ENCODE measurements around the gene PFKFB3.
A peak's percentile ranks its signal among the peaks of the same experiment; 100 is the strongest.
"Not testable (repeated sequence)": the region's sequence is repeated elsewhere in the genome, so short reads cannot be mapped to it uniquely, and the experiment has no call there.

The PFKFB3 gene

DNA sequence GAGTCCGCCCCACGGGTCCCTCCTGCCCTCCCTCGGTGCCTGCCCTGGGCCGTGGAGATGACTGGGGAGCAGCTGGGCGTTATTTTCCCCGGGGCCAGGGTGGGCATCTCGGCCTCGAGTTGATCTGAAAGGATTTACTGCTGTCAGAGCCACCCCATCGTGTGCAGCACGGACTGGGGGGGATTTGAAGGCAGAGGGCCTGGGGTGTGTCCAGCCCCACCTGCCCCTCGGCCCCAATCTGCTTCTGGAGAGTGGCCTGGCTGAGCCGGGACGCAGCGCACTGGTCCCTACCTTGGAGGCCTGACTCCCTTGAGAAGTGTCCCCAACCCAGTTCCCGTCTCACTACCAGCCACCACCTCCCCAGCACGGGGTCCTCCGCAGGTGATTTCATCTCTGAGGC, 24.2 kb upstream of the PFKFB3 start:
- DNase-seq (ENCODE audit: low read depth in 2 of 2): no peak

- DNase-seq (ENCODE audit: low read depth in 2 of 2): no peak
These were observed 23.7 kb upstream of the PFKFB3 start for GRCh38 chr10:6179078-6179477.

DNA sequence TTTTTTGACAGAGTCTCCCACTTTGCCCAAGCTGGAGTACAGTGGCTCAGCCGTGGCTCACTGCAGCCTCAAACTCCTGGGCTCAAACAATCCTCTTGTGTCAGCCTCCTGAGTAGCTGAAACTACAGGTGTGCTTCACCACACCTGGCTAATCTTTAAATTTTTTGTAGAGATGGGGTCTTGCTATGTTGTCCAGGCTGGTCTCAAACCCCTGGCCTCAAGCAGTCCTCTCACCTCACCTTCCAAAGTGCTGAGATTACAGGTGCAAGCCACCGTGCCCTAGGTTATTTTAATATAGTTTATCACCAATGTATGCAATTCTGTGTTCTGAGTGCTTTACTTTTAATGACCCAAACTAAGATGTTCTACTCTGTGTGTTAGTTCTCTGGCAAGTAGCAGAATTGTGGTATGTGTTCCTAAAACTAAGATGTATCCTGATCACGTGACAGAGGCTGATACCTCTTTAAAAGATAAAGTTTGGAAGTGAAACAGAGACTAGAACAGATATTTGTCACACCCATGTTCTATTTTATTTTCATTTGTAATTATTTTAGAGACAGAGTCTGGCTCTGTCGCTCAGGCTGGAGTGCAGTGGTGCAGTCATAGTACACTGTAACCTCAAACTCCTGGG, 22.1 kb upstream of the PFKFB3 start:
- no peak for DNase-seq (ENCODE audit: low read depth in 2 of 2)

GRCh38 chr10:6181249-6181648, 21.5 kb upstream of the PFKFB3 start:
- no peak for DNase-seq (ENCODE audit: low read depth in 2 of 2)

- DNase-seq (ENCODE audit: low read depth in 2 of 2): no peak
These were observed 20.2 kb upstream of the PFKFB3 start for GRCh38 chr10:6182454-6183098.

- DNase-seq (ENCODE audit: low read depth in 2 of 2): no peak
These were observed 17.6 kb upstream of the PFKFB3 start for GRCh38 chr10:6185039-6185716.

- DNase-seq (ENCODE audit: low read depth in 2 of 2): no peak
These were observed 15.9 kb upstream of the PFKFB3 start for GRCh38 chr10:6186894-6187256.

DNA sequence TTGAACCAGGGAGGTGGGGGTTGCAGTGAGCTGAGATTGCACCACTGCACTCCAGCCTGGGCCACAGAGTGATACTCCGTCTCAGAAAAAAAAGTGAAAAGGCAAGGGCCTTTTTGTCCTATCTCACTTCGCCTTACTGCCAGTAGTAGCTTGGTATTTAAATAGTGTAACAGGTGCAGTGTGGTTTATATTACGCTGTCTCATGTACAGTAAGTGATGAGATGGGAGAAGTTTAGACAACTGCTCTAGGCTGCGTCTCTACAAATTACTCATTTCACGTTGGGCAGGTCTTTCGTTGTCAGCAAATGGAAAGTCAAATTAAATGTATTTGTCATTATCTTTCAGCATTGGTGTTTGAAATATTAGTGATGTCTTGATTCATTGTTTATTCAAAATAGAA, 15.5 kb upstream of the PFKFB3 start:
- no peak for DNase-seq (ENCODE audit: low read depth in 2 of 2)

DNA sequence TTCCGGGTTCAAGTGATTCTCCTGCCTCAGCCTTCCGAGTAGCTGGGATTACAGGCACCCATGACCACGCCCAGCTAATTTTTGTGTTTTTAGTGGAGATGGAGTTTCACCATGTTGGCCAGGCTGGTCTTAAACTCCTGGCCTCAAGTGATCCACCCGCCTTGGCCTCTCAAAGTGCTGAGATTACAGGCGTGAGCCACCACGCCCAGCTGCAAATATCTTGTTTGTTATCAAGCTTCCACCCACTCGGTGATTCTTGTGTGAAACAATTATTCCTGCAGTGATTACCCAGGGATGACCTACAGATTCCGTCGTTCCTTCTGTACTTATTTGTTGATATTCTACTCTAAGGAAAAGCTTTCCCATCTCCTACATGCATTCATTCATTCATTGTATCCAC, 12.7 kb upstream of the PFKFB3 start:
- DNase-seq (ENCODE audit: low read depth in 2 of 2): not testable (repeated sequence)

- DNase-seq (ENCODE audit: low read depth in 2 of 2): no peak
These were observed 11.6 kb upstream of the PFKFB3 start for GRCh38 chr10:6191147-6191546.

GRCh38 chr10:6191569-6191968, 11.2 kb upstream of the PFKFB3 start:
- no peak for DNase-seq (ENCODE audit: low read depth in 2 of 2)

DNA sequence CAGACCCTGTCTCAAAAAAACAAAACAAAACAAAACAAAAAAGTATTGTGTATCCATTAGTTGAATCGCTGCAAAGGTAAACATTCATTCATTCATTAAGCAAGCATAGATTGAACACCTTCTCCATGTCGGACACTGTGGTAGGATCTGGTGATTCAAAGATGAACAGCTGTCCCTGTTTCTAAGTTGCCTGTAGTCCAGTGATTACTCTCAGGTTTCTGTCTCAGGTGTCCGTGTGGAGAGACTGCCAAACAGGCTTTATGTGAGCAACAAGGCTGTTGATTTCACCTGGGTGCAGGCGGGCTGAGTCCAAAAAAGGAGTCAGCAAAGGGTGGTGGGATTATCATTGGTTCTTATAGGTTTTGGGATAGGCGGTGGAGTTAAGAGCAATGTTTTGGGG, 9.4 kb upstream of the PFKFB3 start:
- DNase-seq (ENCODE audit: low read depth in 2 of 2): not testable (repeated sequence)

DNA sequence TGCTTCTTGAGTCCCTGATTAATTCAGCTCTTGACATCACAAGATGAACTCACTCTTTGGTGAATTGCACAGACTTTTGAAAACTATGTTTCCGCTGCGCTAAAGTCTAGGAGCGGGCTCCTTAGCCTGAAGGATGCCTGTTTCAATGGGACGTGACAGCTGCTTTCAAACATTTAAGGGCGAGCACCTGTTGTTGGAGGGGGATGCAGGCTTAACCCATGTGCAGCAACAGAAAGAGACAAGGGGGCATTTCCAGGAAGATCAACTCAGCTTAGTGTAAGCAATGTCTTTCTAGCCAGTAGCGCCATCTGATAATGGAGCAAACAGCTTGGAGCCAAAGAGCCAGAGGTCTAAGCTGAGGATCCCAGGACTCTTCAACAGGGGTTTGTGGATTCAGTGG, 8.4 kb upstream of the PFKFB3 start:
- DNase-seq (ENCODE audit: low read depth in 2 of 2): no peak

- DNase-seq (ENCODE audit: low read depth in 2 of 2): no peak
These were observed 7.4 kb upstream of the PFKFB3 start for GRCh38 chr10:6195376-6195775.

- no peak for DNase-seq (ENCODE audit: low read depth in 2 of 2)
These were observed 6.9 kb upstream of the PFKFB3 start for GRCh38 chr10:6195846-6196245.

- DNase-seq (ENCODE audit: low read depth in 2 of 2): not testable (repeated sequence)
These were observed 6.2 kb upstream of the PFKFB3 start for GRCh38 chr10:6196524-6196923.

DNA sequence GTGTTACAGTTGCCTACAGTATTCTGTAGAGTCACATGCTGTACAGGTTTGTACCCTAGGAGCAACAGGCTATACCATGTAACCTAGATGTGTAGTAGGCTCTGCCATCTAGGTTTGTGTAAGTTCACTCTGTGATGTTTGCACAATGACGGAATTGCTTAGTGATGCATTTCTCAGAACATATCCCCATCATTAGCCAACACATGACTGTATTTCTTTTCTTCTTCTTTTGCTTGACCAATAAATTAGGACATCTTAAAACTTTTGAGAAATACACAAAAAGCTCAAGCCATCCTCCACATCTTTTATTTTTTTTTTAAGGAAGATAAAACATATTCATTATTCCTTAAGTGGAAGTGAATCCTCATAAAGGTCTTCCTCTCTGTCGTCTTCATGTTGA, 5.4 kb upstream of the PFKFB3 start:
- DNase-seq (ENCODE audit: low read depth in 2 of 2): no peak

- no peak for DNase-seq (ENCODE audit: low read depth in 2 of 2)
These were observed 4.6 kb upstream of the PFKFB3 start for GRCh38 chr10:6198171-6198570.

- DNase-seq (ENCODE audit: low read depth in 2 of 2): no peak
These were observed 3.5 kb upstream of the PFKFB3 start for GRCh38 chr10:6199131-6199733.

DNA sequence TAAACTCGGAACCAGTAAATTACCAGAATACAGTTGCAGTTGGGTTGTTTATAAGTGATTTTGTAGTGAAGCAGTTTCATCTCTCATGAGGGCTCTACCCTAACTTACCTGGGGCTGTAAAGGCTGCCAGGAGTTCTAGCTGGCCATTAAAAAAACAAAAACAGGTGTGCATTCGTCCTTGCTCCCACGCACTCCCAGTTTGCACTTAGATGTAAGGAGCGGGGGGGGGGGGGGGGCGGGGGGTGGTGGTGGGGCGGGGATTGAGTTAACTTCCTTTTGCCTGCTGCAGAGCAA, 2.3 kb upstream of the PFKFB3 start:
- DNase-seq (ENCODE audit: low read depth in 2 of 2): no peak

DNA sequence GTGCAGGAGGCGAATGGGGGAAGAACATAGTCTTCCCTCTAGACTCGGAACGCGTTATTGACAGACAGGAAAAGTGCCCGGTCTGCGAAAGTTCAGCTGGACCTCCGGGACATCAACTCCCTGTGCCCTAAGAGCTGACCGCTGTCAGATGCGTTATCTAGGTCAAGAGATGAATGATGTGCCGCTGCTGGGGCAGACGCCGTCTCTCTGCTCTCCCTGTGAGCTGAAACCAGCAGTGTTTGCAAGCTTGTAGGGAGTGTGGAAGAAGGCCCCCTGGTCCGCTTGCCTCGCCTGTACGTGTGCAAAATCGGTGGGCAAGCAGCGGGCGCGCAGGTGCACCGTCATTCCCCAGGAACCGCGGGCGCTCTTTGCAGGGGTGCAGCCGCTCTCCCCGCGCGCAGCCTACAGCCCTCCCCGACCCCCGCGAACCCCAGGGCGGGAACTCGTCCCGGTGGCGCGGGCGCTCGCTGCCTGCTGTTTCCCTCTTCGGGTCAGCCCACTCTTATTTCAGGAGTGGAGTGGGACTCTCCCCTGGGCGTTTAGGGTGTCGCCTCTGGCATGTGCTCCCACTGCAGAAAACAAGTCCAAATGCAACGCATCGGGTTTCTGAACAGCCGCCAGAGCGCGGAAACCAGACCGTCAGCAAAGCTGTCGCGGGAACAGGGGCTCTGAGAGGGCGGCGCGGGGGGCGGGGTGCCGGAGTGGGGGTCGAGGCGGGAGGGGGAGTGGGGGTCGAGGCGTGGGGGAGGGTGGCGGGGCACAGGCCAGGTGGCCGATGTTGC, 1.8 kb upstream of the PFKFB3 start:
- DNase-seq (ENCODE audit: low read depth in 2 of 2): peak; percentile 38 to 40

DNA sequence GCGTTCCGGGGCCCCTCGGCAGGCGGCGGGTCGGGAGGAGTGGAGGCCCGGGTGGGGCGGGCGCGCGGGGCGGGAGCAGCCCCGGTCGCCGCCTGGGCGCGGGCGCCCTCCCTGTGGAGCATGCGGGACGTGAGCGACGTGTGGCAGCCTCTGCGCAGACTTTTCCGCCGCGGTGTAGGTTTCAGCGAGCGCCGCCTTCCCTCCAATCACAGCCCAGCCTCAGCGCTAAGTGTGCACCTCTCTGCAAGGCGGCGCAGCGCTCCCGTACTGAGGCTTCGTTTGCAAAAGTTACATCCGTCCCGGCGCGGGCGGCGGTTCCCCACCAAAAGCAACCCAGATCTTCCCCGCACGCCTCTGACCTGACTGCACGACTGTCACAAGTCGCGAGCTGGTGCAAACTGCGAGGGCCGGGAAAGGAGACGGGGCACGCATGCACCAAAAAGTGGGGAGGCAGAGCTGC, 1.2 kb upstream of the PFKFB3 start:
- DNase-seq (ENCODE audit: low read depth in 2 of 2): peak; percentile 81 to 83
